Hepatocyte (in vitro differentiated cells): ENCODE results near the gene C19orf81. TPM values are rescaled to one million over a fixed set of nuclear protein-coding genes. Genes with fewer than 3 reads are reported as not detected.

Experiments used
- DNase-seq: peaks from one replicate; pipeline ENCODE4 v3.0.0-alpha.2; 2016; ENCODE audit warnings: low spot score
- H2AFZ ChIP-seq: fragments of 200-600 bp; sonication (generic); 2 replicates; pipeline ENCODE4 v1.6.0; 2016; ENCODE audit warnings: antibody characterized with exemption, mild to moderate bottlenecking
- H3K27ac ChIP-seq: fragments of 200-600 bp; sonication (generic); 2 replicates; pipeline ENCODE4 v1.5.1; 2016; ENCODE audit warnings: mild to moderate bottlenecking
- H3K27me3 ChIP-seq: fragments of 200-600 bp; sonication (generic); 2 replicates; pipeline ENCODE4 v1.6.1; 2016
- H3K36me3 ChIP-seq: fragments of 200-600 bp; sonication (generic); replicated peaks from 2 replicates; pipeline ENCODE4 v1.5.1; 2016; ENCODE audit warnings: low read depth; ENCODE audit not compliant: insufficient read depth
- H3K4me1 ChIP-seq: fragments of 200-600 bp; sonication (generic); 2 replicates; pipeline ENCODE4 v1.5.1; 2016; ENCODE audit warnings: mild to moderate bottlenecking, moderate library complexity; ENCODE audit not compliant: insufficient read depth
- H3K4me2 ChIP-seq: fragments of 200-600 bp; sonication (generic); 2 replicates; pipeline ENCODE4 v1.6.0; 2016
- H3K4me3 ChIP-seq: fragments of 200-600 bp; sonication (generic); 2 replicates; pipeline ENCODE4 v1.5.1; 2016; ENCODE audit warnings: mild to moderate bottlenecking
- H3K79me2 ChIP-seq: fragments of 200-600 bp; sonication (generic); 2 replicates; pipeline ENCODE4 v1.6.0; 2017; ENCODE audit warnings: mild to moderate bottlenecking
- H3K9me2 ChIP-seq: fragments of 200-600 bp; sonication (generic); replicated peaks from 2 replicates; pipeline ENCODE4 v1.6.0; 2017; ENCODE audit warnings: mild to moderate bottlenecking; ENCODE audit not compliant: insufficient read depth
- H3K9me3 ChIP-seq: fragments of 200-600 bp; sonication (generic); 2 replicates; pipeline ENCODE4 v1.5.1; 2016; ENCODE audit warnings: low read depth, mild to moderate bottlenecking
- H4K20me1 ChIP-seq: fragments of 200-600 bp; sonication (generic); 2 replicates; pipeline ENCODE4 v1.6.0; 2016; ENCODE audit warnings: mild to moderate bottlenecking; ENCODE audit not compliant: insufficient read depth, poor library complexity, severe bottlenecking
- EZH2 ChIP-seq: fragments of 200-600 bp; sonication (generic); IDR thresholded peaks from 2 replicates; pipeline ENCODE4 v1.6.1; 2016; ENCODE audit warnings: antibody characterized with exemption, mild to moderate bottlenecking, borderline replicate concordance
- EZH2phosphoT487 ChIP-seq: fragments of 200-600 bp; sonication (generic); IDR thresholded peaks from one replicate; pipeline ENCODE4 v1.6.1; 2018; ENCODE audit warnings: antibody characterized with exemption, mild to moderate bottlenecking, low read depth, moderate library complexity; ENCODE audit not compliant: unreplicated experiment, severe bottlenecking
- WGBS: methylation state at CpG from one replicate; pipeline ENCODE4 v1.1.6; 2016; ENCODE audit warnings: low lambda C conversion rate; ENCODE audit errors: missing lambda C conversion rate; 5-methylcytosine and 5-hydroxymethylcytosine counted together
- polyA plus RNA-seq: library from polyadenylated mRNA; unstranded; fragments of >200 nt; fragmentation: Nextera tagmentation; extraction: Ambion mirVana; gene quantifications from 2 replicates; pipeline ENCODE4 v1.2.1, GENCODE V29; 2016
- total RNA-seq: library from RNA; depleted of rRNA; stranded (reverse); fragments of >200 nt; gene quantifications from 2 replicates; pipeline ENCODE4 v1.2.3, GENCODE V29; 2014
- TF ChIP-seq, protein P1 (sequence below): fragments of 200-600 bp; sonication (generic); IDR thresholded peaks from 2 replicates; pipeline ENCODE4 v1.5.1; 2016; ENCODE audit warnings: antibody characterized with exemption, mild to moderate bottlenecking; ENCODE audit not compliant: poor library complexity

Gene C19orf81
- total and polyA plus RNA-seq, 2 experiments from 2014 or later, result 4.1 to 12.4 TPM

- H3K27me3 ChIP-seq, result peaks cover 20% of the 10 kb centered on the region
- H3K9me3 ChIP-seq, result no peaks in the 10 kb centered on the region
- H3K27ac ChIP-seq, result no peak overlapping the region
- H3K4me3 ChIP-seq, result no peak overlapping the region
- 67% methylated on average over 1 of the region's 3 CpGs for WGBS
- H3K4me1 ChIP-seq, result no peaks in the 10 kb centered on the region
- H3K9me2 ChIP-seq, result no peaks in the 10 kb centered on the region
- H3K4me2 ChIP-seq, result no peak overlapping the region
- no peaks in the 10 kb centered on the region for H3K79me2 ChIP-seq
- H3K36me3 ChIP-seq, result no peaks in the 10 kb centered on the region
- no peaks in the 10 kb centered on the region for H4K20me1 ChIP-seq
- H2AFZ ChIP-seq, result no peak overlapping the region
- DNase-seq, result no peak
- no peak for TF ChIP-seq EZH2
- no peak for TF ChIP-seq EZH2phosphoT487
- TF ChIP-seq, protein P1, sequence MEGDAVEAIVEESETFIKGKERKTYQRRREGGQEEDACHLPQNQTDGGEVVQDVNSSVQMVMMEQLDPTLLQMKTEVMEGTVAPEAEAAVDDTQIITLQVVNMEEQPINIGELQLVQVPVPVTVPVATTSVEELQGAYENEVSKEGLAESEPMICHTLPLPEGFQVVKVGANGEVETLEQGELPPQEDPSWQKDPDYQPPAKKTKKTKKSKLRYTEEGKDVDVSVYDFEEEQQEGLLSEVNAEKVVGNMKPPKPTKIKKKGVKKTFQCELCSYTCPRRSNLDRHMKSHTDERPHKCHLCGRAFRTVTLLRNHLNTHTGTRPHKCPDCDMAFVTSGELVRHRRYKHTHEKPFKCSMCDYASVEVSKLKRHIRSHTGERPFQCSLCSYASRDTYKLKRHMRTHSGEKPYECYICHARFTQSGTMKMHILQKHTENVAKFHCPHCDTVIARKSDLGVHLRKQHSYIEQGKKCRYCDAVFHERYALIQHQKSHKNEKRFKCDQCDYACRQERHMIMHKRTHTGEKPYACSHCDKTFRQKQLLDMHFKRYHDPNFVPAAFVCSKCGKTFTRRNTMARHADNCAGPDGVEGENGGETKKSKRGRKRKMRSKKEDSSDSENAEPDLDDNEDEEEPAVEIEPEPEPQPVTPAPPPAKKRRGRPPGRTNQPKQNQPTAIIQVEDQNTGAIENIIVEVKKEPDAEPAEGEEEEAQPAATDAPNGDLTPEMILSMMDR, result no peak
These were observed 29.1 kb downstream of the C19orf81 start for GRCh38 chr19:50678323-50678722.

DNA sequence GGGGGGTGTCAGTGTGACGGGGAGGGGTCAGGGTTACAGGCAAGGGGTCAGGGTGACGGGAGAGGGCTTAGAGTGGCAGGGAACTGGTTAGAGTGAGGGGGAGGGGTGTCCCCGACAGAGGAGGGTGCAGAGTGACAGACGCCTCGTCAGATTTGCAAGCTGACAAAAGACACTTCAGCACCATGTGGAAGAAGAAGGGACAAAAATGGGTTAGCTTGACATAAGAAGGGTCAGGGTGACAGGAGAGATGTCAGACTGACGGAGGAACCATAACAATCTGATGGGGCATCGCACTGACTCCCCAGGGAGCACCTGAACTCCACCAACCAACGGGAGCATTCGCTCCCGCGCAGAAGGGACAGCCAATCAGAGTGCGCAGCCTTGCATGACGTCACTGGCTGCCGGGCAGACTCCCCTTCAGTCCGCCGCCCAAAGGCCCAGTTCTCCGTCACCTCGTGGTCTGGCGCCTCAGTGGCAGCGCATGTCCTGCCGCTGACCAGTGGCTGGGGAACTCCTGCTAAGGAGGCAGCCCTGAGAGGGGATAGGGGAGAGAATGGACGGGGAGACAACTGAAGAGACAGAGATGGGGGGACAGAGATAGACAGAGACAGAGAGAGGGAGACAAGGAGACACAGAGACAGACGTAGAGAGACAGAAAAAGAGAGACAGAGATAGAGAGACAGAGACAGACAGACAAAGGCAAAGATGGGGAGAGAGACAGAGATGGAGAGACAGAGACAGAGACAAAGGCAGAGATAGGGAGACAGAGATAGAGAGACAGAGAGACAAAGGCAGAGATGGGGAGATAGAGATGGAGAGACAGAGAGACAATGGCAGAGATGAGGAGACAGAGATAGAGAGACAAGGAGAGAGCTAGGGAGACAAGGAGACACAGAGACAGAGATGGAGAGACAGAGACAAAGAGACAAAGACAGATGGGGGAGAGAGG lies 30.2 kb downstream of the C19orf81 start:
- Histone ChIP-seq H3K9me2 (no peaks in the 10 kb centered on the region), H3K4me1 (no peaks in the 10 kb centered on the region), H3K79me2 (no peaks in the 10 kb centered on the region), H3K4me3 (no peak overlapping the region), H3K27ac (no peak overlapping the region), H3K36me3 (no peaks in the 10 kb centered on the region), H3K4me2 (no peak overlapping the region), H3K9me3 (no peaks in the 10 kb centered on the region), H4K20me1 (no peaks in the 10 kb centered on the region), H2AFZ (no peak overlapping the region), H3K27me3 (peaks cover 26% of the 10 kb centered on the region)
- WGBS, result 26% methylated on average over 23 of the region's 23 CpGs
- no peak for TF ChIP-seq EZH2
- TF ChIP-seq, protein P1, result no peak
- no peak for TF ChIP-seq EZH2phosphoT487
- peak; percentile 86 for DNase-seq

DNA sequence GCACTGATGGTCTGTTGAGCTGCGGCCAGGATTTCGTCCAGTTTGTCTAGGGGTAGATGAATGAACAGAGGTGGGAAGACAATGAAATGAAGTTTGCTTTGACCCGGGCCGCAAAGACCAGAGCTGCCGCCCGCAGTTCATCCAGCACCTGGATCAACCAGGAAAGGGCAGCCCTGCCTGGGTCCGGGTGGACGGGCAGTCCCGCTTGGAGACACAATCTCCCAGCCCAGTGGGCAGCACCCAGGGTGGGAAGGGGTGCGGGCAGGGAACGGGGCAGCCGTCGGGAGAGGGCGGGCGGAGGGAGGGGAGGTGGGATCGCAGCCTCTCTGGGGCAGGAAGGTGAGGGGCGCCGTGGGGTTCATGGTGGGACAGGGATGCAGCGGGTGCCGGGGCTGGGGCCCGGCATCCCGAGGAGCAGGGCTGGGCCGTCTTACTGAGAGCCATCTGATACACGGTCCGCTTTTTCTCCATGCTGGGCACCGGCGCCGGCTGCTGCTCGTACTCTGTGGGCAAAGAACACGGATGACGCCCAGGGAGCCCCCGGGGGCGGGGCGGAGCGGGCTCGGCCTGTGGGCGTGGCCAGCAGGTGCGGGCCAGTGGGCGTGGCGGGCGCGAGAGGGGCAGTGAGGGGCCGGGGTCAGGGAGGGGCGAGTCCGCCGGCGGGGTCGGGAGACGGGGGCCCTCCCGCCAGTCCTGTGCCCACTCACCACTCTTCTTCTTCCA lies 37.2 kb downstream of the C19orf81 start:
- no peak for DNase-seq
- H3K36me3 ChIP-seq, result no peaks in the 10 kb centered on the region
- no peaks in the 10 kb centered on the region for H3K9me3 ChIP-seq
- no peaks in the 10 kb centered on the region for H4K20me1 ChIP-seq
- TF ChIP-seq EZH2phosphoT487, result no peak
- TF ChIP-seq, protein P1, result no peak
- TF ChIP-seq EZH2, result peak; percentile 43
- 28% methylated on average over 28 of the region's 50 CpGs for WGBS
- no peaks in the 10 kb centered on the region for H3K4me1 ChIP-seq
- no peak overlapping the region for H2AFZ ChIP-seq
- H3K4me3 ChIP-seq, result no peak overlapping the region
- H3K79me2 ChIP-seq, result no peaks in the 10 kb centered on the region
- no peaks in the 10 kb centered on the region for H3K9me2 ChIP-seq
- H3K27me3 ChIP-seq, result peaks cover 70% of the 10 kb centered on the region
- no peak overlapping the region for H3K27ac ChIP-seq
- H3K4me2 ChIP-seq, result no peak overlapping the region
